ENCODE results near the gene SCAF1.

Gene SCAF1

GRCh38 chr19:49687150-49687549 lies 45.1 kb downstream of the SCAF1 start:
- no peak overlapping the region for H3K27ac ChIP-seq (ENCODE audit: low read depth in 2 of 2, low read length in 2 of 2)

DNA sequence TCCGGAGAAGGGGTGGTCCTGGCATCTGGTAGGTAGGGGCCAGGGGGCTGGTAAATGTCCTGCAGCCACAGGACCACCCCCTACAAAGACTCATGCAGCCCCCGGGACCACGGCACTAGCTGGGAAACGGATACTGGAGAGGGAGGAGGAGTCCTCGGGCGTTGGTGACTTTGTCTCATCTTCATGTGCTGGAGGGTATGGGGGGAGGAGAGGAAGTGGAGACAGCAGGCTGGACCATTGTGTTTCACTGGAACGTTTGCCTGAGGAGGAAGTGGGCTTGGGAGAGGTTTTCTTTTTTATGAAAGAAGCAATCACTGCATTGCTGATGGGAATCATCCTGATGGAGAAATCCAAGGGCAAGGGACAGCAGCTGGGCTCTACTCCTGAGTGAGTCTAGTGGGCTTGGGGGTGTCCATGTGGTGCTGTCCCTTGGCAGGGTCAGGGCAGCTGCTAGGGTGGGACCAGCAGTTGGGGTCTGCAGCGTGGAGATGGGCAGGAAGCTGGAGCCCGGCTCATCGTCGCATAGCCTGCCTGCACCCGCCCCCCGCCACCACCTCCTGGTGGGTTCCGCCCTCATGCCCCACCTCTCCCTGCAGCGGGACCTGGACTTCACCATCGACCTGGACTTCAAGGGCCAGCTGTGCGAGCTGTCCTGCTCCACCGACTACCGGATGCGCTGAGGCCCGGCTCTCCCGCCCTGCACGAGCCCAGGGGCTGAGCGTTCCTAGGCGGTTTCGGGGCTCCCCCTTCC lies 45.7 kb downstream of the SCAF1 start:
- H3K27me3 ChIP-seq (ENCODE audit: control insufficient read depth in 2 of 2, insufficient read depth in 2 of 2, low read length in 2 of 2) = peaks cover 10 to 14% of the 10 kb centered on the region in 2 donors
- no peak overlapping the region for H3K27ac ChIP-seq (ENCODE audit: low read depth in 2 of 2, low read length in 2 of 2)
- no peaks in the 10 kb centered on the region for H3K9me3 ChIP-seq (ENCODE audit: control insufficient read depth in 2 of 2, low read length in 2 of 2)
- no peak overlapping the region for H3K9ac ChIP-seq (ENCODE audit: low read depth in 1 of 2, low read length in 2 of 2)
- peaks cover 13 to 14% of the 10 kb centered on the region in 2 donors for H3K4me1 ChIP-seq (ENCODE audit: control insufficient read depth in 2 of 2, insufficient read depth in 2 of 2, low read length in 2 of 2)
- no peak overlapping the region for H3K4me3 ChIP-seq (ENCODE audit: low read length in 2 of 2)
- peaks cover 12 to 20% of the 10 kb centered on the region in 2 donors for H3K36me3 ChIP-seq (ENCODE audit: control insufficient read depth in 2 of 2, insufficient read depth in 2 of 2, low read length in 2 of 2)

More at GRCh38 chr19:49687150-49687549, 45.1 kb downstream of the SCAF1 start:
- Histone ChIP-seq H3K9me3 (ENCODE audit: control insufficient read depth in 2 of 2, low read length in 2 of 2) (no peaks in the 10 kb centered on the region), H3K9ac (ENCODE audit: low read depth in 1 of 2, low read length in 2 of 2) (no peak overlapping the region), H3K4me1 (ENCODE audit: control insufficient read depth in 2 of 2, insufficient read depth in 2 of 2, low read length in 2 of 2) (peaks cover 13 to 14% of the 10 kb centered on the region in 2 donors), H3K36me3 (ENCODE audit: control insufficient read depth in 2 of 2, insufficient read depth in 2 of 2, low read length in 2 of 2) (peaks cover 15 to 26% of the 10 kb centered on the region in 2 donors), H3K4me3 (ENCODE audit: low read length in 2 of 2) (no peak overlapping the region), H3K27me3 (ENCODE audit: control insufficient read depth in 2 of 2, insufficient read depth in 2 of 2, low read length in 2 of 2) (peaks cover 7 to 14% of the 10 kb centered on the region in 2 donors)

GRCh38 chr19:49688531-49689132 lies 46.6 kb downstream of the SCAF1 start:
- H3K4me1 ChIP-seq (ENCODE audit: control insufficient read depth in 2 of 2, insufficient read depth in 2 of 2, low read length in 2 of 2) = peaks cover 13 to 14% of the 10 kb centered on the region in 2 donors
- no peak overlapping the region for H3K4me3 ChIP-seq (ENCODE audit: low read length in 2 of 2)
- no peak overlapping the region for H3K9ac ChIP-seq (ENCODE audit: low read depth in 1 of 2, low read length in 2 of 2)
- peak overlapping the region in 1 of 2 donors; percentile 30 for H3K27ac ChIP-seq (ENCODE audit: low read depth in 2 of 2, low read length in 2 of 2)
- H3K9me3 ChIP-seq (ENCODE audit: control insufficient read depth in 2 of 2, low read length in 2 of 2) = no peaks in the 10 kb centered on the region
- H3K27me3 ChIP-seq (ENCODE audit: control insufficient read depth in 2 of 2, insufficient read depth in 2 of 2, low read length in 2 of 2) = peaks cover 10 to 14% of the 10 kb centered on the region in 2 donors
- H3K36me3 ChIP-seq (ENCODE audit: control insufficient read depth in 2 of 2, insufficient read depth in 2 of 2, low read length in 2 of 2) = peaks cover 12 to 19% of the 10 kb centered on the region in 2 donors

DNA sequence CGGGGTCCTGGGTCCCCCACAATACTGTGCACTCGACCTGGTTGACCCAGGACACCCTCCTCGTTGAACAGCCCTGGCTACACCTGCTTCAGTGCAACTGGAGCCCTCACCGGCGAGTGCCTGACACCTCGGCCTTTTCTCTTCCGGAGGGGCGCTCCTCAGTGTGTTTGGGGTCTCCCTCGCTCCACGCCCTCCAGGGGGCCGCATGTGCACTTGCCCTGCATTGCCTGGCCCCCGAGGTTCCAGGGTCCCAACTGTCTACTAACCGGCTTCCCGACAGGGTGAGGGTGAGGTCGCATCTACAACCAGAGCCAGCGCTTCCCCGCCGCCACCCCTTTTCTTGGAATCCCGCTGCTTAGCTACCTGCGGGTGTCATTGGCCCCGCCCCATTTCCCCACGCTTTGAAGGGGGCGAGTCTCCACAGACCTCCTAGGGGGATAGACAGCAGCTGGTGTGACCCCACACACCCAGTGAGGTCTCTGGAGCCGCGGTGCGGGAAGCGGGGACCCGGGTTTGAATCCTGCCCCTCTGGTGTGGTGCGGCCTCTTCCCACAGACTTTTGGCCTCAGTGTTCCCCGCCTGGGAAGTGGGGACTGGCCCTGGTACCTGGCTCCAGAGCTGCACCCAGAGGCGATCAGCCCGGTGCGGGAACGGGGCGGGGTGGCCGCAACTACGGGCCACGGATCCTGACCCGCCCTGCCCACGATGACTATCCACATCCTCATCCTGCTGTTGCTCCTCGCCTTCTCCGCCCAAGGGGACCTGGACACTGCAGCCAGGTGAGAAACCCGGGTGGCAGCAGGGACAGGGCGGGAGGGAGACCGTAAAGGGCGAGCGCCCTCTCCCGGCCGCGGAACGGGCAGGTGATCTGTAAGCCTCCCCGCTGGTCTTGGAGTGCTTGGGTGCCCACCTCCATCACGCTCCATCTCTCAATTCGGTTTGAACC lies 47.4 kb downstream of the SCAF1 start, which contains the start of gene ADM5:
ADM5 (plus strand) TSS at position 462 of the 946 bp plus-strand sequence; CDS start at position 706, 244 bp downstream.
- H3K4me1 ChIP-seq (ENCODE audit: control insufficient read depth in 2 of 2, insufficient read depth in 2 of 2, low read length in 2 of 2) = peaks cover 13 to 14% of the 10 kb centered on the region in 2 donors
- peak within 1 kb of the TSS; percentile 48 to 59 for H3K4me3 ChIP-seq (ENCODE audit: low read length in 2 of 2)
- peak within 1 kb of the TSS; percentile 17 to 30 for H3K27ac ChIP-seq (ENCODE audit: low read depth in 2 of 2, low read length in 2 of 2)
- peaks cover 8 to 13% of the 10 kb centered on the region in 2 donors for H3K36me3 ChIP-seq (ENCODE audit: control insufficient read depth in 2 of 2, insufficient read depth in 2 of 2, low read length in 2 of 2)
- peaks cover 10 to 14% of the 10 kb centered on the region in 2 donors for H3K27me3 ChIP-seq (ENCODE audit: control insufficient read depth in 2 of 2, insufficient read depth in 2 of 2, low read length in 2 of 2)
- no peaks in the 10 kb centered on the region for H3K9me3 ChIP-seq (ENCODE audit: control insufficient read depth in 2 of 2, low read length in 2 of 2)
- H3K9ac ChIP-seq (ENCODE audit: low read depth in 1 of 2, low read length in 2 of 2) = peak within 1 kb of the TSS; percentile 17 to 41

- peak overlapping the region; percentile 17 to 41 for H3K9ac ChIP-seq (ENCODE audit: low read depth in 1 of 2, low read length in 2 of 2)
- H3K27ac ChIP-seq (ENCODE audit: low read depth in 2 of 2, low read length in 2 of 2) = peak overlapping the region in 1 of 2 donors; percentile 17
Measured at GRCh38 chr19:49690079-49690655, 48.2 kb downstream of the SCAF1 start.

GRCh38 chr19:49690656-49691242 lies 48.7 kb downstream of the SCAF1 start, which contains the start of gene CPT1C:
CPT1C (plus strand) TSS chr19:49691116; CDS start chr19:49692253, 1,137 bp downstream.
- Histone ChIP-seq H3K27ac (ENCODE audit: low read depth in 2 of 2, low read length in 2 of 2) (peak within 1 kb of the TSS in 1 of 2 donors; percentile 17), H3K9me3 (ENCODE audit: control insufficient read depth in 2 of 2, low read length in 2 of 2) (no peaks in the 10 kb centered on the region), H3K27me3 (ENCODE audit: control insufficient read depth in 2 of 2, insufficient read depth in 2 of 2, low read length in 2 of 2) (peaks cover 10 to 14% of the 10 kb centered on the region in 2 donors), H3K4me3 (ENCODE audit: low read length in 2 of 2) (peak within 1 kb of the TSS; percentile 48 to 59), H3K36me3 (ENCODE audit: control insufficient read depth in 2 of 2, insufficient read depth in 2 of 2, low read length in 2 of 2) (peaks cover 6% of the 10 kb centered on the region in 2 donors), H3K9ac (ENCODE audit: low read depth in 1 of 2, low read length in 2 of 2) (peak within 1 kb of the TSS; percentile 17 to 41), H3K4me1 (ENCODE audit: control insufficient read depth in 2 of 2, insufficient read depth in 2 of 2, low read length in 2 of 2) (peaks cover 13 to 14% of the 10 kb centered on the region in 2 donors)

More at GRCh38 chr19:49690079-49690655, 48.2 kb downstream of the SCAF1 start:
- Histone ChIP-seq H3K4me1 (ENCODE audit: control insufficient read depth in 2 of 2, insufficient read depth in 2 of 2, low read length in 2 of 2) (peaks cover 13 to 14% of the 10 kb centered on the region in 2 donors), H3K9me3 (ENCODE audit: control insufficient read depth in 2 of 2, low read length in 2 of 2) (no peaks in the 10 kb centered on the region), H3K4me3 (ENCODE audit: low read length in 2 of 2) (peak overlapping the region; percentile 48 to 59), H3K27me3 (ENCODE audit: control insufficient read depth in 2 of 2, insufficient read depth in 2 of 2, low read length in 2 of 2) (peaks cover 10 to 14% of the 10 kb centered on the region in 2 donors), H3K36me3 (ENCODE audit: control insufficient read depth in 2 of 2, insufficient read depth in 2 of 2, low read length in 2 of 2) (peaks cover 8 to 9% of the 10 kb centered on the region in 2 donors)

- Histone ChIP-seq H3K27ac (ENCODE audit: low read depth in 2 of 2, low read length in 2 of 2) (no peak overlapping the region), H3K9ac (ENCODE audit: low read depth in 1 of 2, low read length in 2 of 2) (no peak overlapping the region), H3K4me3 (ENCODE audit: low read length in 2 of 2) (peak overlapping the region in 1 of 2 donors; percentile 59), H3K27me3 (ENCODE audit: control insufficient read depth in 2 of 2, insufficient read depth in 2 of 2, low read length in 2 of 2) (peaks cover 10 to 14% of the 10 kb centered on the region in 2 donors), H3K9me3 (ENCODE audit: control insufficient read depth in 2 of 2, low read length in 2 of 2) (no peaks in the 10 kb centered on the region), H3K36me3 (ENCODE audit: control insufficient read depth in 2 of 2, insufficient read depth in 2 of 2, low read length in 2 of 2) (no peaks in the 10 kb centered on the region), H3K4me1 (ENCODE audit: control insufficient read depth in 2 of 2, insufficient read depth in 2 of 2, low read length in 2 of 2) (peaks cover 13 to 14% of the 10 kb centered on the region in 2 donors)
Measured at GRCh38 chr19:49691243-49692146, 49.5 kb downstream of the SCAF1 start.

- Histone ChIP-seq H3K27ac (ENCODE audit: low read depth in 2 of 2, low read length in 2 of 2) (no peak overlapping the region), H3K9me3 (ENCODE audit: control insufficient read depth in 2 of 2, low read length in 2 of 2) (no peaks in the 10 kb centered on the region), H3K4me1 (ENCODE audit: control insufficient read depth in 2 of 2, insufficient read depth in 2 of 2, low read length in 2 of 2) (peaks cover 13 to 14% of the 10 kb centered on the region in 2 donors), H3K9ac (ENCODE audit: low read depth in 1 of 2, low read length in 2 of 2) (no peak overlapping the region), H3K27me3 (ENCODE audit: control insufficient read depth in 2 of 2, insufficient read depth in 2 of 2, low read length in 2 of 2) (peaks cover 10 to 14% of the 10 kb centered on the region in 2 donors), H3K4me3 (ENCODE audit: low read length in 2 of 2) (no peak overlapping the region), H3K36me3 (ENCODE audit: control insufficient read depth in 2 of 2, insufficient read depth in 2 of 2, low read length in 2 of 2) (no peaks in the 10 kb centered on the region)
Measured at GRCh38 chr19:49692147-49692506, 50.1 kb downstream of the SCAF1 start.

Data from mucosa of rectum (tissue), 2 donors.